DMS79 treated with DMSO at 0.1 percent for 48 hours (cell line): ENCODE data around the gene MYPN.
"Not testable (repeated sequence)": the region's sequence is repeated elsewhere in the genome, so short reads cannot be mapped to it uniquely, and the experiment has no call there.

Experiments
- DNase-seq: peaks from one replicate; lab custom pipeline; 2025; lab: John Stamatoyannopoulos, UW

MYPN gene

GRCh38 chr10:68231106-68231816 lies 122.0 kb downstream of the MYPN start:
- DNase-seq: peak; percentile 31

- DNase-seq: no peak
Observed at GRCh38 chr10:68231817-68232251, 122.5 kb downstream of the MYPN start, which contains the start of gene ATOH7. TSS of gene ATOH7 (minus strand) at chr10:68232113. CDS start at chr10:68231677, 436 bp downstream.

DNA sequence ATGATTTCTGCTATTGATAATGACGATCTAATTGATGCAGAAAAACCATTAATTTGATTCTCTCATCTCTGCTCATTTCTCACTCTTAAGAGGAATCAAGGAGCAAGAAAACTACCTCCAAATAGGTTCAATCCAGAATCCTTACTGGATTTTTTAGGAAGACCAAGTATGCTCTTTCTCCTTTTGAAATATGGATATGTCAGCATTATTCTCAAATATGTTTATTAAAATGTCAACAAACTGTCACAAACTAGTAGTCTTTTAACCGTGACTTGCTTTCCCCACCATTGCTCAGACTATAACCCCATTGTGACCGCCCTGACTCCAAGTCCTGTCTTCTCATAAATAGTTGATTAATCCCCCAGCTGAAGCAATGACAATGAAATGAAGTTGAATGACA lies 123.8 kb downstream of the MYPN start:
- no peak for DNase-seq

DNA sequence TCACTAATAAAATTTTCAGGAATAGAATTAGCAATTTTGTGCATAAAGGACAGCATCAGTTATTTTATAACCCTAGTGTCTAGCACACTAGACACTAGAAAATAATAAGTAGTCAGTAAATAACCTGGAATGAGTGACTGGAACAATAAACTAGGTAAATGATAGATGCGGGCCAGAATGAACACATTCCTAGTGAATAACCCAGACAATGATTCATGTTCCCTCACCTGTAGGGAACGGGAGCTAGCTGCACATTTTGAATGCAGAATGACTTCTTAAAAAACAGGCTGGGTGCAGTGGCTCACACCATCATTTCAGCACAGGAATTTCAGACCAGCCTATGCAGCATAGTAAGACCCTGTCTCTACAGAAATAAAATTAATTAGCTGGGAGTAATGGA lies 125.8 kb downstream of the MYPN start:
- DNase-seq: no peak

- DNase-seq: no peak
Observed at GRCh38 chr10:68235581-68235980, 126.3 kb downstream of the MYPN start.

DNA sequence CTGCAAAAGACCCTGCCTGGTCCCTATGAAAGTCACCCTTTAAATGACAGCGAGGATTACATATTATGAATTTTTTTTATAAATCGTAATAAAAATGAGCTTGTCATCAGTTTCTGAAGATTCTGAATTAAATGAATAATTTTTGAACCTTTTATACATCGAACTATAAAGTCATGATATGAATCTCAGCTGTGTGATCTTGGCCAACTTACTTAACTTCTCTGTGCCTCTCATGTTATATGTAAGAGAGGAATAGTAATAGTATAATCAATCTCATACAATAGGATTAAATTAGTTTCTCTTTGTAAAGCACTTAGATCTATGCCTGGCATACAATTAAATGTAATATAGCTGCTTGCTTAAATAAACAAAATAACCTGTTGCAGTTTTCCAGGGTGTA lies 127.9 kb downstream of the MYPN start:
- DNase-seq: no peak

DNA sequence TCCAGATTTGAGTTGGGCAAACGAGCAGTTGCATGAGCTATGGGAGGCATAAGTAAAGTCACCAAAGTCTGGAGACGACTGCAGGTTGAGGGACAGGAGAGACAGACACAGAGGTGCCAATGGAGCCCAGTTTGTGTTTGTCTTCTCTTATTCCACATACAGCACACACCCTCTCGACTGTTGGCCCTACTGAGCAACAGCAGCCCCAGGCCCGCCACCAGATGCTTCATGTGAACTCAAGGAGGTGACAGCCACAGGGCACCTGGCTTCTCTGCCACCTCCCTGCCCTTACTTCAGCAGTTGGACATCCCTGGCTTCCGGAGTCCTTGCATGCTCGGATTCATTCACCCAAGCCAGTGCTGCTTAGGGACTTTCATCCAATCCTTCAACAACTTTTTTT lies 129.1 kb downstream of the MYPN start:
- DNase-seq: no peak

- no peak for DNase-seq
Observed at GRCh38 chr10:68239069-68239468, 129.8 kb downstream of the MYPN start.

DNA sequence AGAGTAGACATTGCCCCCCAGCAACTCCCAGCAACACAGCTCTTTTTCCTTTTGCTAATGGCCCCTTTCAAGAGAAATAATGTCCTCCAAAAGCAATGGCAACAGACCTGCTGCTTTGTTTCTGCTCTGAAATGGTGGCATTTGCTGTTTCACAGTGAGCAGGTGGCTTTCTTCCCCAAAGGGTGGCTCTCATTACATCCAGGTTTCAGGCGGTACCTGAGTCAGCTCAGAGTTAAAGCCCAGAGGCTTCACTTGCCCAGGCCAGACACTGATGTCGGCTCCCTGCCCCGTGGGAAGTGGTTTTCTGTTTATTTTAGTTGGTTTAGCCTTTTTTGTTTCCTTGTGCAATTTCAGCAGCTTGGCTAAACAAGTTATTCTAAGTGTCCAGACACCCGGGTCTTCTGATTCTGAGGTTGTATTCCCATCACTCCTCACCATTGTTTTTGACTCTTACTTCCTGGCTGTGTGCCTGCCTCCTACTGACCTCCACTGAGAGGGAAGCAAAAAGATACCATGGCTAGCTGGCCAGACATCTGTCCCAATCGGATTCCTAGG lies 130.4 kb downstream of the MYPN start:
- DNase-seq: no peak

DNA sequence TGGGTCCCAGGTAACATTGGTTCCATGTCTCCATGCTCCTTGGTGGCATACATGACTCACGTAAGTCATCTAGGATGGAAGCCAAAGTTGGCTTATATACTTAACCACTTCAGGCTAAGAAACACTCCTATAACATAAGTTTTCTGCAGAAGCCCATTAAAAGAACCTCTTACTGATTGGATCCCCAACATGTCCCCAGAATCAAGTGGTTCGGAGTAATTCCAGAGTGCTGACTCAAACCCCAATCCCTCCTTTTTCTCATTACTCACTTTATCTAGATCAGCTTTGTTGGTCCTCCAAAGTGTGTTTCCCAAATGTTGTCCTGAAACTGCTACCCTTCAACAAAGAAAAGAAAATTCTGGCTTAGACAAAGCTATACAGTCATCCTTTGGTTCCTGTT lies 132.8 kb downstream of the MYPN start:
- DNase-seq: no peak

GRCh38 chr10:68246397-68246796 lies 137.1 kb downstream of the MYPN start:
- not testable (repeated sequence) for DNase-seq

GRCh38 chr10:68247931-68248330 lies 138.6 kb downstream of the MYPN start:
- DNase-seq: no peak

DNA sequence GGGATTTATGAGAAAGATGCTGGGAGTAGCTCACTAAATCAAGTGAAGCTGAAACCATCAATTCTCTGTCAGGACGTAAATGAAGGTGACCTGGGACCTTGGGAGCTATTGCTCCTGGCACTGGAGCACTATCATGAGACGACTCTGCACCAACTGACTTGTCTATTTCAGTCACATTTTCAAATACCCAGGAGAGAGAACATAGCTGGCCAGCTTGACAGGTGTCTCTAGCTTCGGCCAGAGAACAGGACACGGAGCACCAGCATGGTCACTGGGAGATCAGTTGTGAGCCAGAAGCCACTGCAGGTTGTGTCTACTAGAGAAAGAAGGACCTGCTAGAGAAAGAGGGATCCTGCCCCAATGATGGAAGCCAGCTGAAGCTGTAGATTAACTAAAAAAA lies 140.0 kb downstream of the MYPN start:
- no peak for DNase-seq

DNA sequence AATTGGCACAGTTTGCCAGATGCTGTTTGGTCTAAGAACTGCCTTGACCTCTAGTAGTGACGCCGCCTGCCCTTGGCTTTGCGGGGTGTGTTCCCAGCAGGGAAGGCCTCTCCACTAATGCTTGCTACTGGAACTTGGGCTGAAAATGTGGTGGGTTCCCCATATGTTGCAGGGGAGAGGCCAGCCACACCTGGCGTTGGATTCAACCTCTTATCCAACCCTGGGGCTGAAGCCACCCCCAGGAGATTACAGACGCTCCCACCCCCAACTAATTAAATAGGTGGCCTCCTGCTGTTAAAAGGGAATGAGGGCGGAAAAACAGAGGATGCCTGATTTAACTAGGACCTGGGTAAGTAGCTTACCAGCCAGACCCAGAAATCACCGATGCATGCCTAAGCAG lies 141.9 kb downstream of the MYPN start:
- DNase-seq: no peak

DNA sequence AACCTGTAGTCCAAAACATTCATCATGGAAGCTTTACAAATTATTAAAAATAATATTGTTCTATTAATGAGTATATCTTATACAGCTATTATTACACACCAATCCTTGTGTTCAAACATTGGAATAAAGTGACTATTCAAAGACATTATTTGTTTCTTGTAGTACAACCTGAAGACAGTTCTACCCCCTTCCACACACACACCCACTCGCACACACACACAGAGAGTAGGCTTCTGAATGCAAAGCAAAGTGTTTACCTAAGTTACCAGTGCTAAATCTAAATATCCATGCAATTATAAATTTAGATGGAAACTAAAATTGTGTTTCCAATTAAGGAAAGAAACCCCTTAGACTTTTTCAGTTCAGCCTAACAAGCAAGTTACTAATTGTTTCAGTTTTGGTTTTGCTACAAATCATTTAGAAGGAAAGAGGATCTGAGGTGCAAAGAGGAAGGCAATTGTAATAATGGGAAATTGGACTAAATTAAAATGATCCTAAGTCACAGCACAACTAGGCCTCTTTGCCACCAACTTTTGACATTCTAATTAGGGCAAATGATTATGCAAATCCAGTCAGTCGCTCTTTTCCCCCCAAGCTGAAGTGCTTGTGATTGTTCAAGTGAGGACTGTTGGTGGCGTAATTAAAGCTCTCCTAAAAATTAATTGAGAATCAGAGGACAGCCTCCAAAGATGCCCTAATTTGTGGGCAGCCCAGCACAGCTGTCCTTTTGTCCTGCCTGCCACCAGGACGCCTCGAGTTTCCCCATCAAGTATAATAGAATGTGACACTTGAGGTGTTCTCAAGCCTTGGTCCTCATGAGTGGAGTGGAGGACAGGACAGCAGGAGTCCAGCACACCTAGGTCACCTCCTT lies 142.6 kb downstream of the MYPN start:
- DNase-seq: no peak

DNA sequence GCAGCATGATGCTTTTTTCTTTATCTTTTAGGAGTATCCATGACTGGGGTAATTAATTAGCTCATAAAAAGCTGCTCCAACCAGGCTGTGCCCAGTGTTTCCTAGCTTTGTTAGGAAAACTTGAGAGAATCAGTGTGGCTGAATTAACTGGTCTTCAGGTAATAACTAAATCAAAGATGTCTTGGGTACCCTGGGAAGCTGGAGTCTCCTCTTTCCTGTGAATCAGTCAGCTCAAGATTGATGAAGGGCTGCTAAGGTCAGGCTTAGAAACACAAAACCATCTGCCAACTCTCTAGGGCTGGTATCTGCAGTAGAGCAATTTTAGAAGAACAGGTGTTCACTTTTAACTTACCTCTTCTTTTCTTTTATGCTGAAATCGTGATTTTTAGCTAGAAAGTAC lies 144.1 kb downstream of the MYPN start:
- no peak for DNase-seq

- peak; percentile 26 for DNase-seq
Observed at GRCh38 chr10:68261132-68261856, 152.0 kb downstream of the MYPN start.
